Suprapubic skin (tissue), 4 donors: Measurements from ENCODE around the gene MICU1. TPM values are rescaled to one million over a fixed set of nuclear protein-coding genes. Genes with fewer than 3 reads are reported as not detected.

Experiments
- DNase-seq, 2 donors: peaks; one replicate each; pipeline ENCODE4 v3.0.0-alpha.2; 2019; ENCODE audit warnings: low spot score in 2 of 2
- H3K27ac ChIP-seq: fragments of 200-600 bp; sonication (generic); one replicate; pipeline ENCODE4 v1.5.1; 2019
- H3K27me3 ChIP-seq: fragments of 200-600 bp; sonication (generic); one replicate; pipeline ENCODE4 v1.5.1; 2019
- H3K36me3 ChIP-seq: fragments of 200-600 bp; sonication (generic); one replicate; pipeline ENCODE4 v1.5.1; 2019
- H3K4me1 ChIP-seq: fragments of 200-600 bp; sonication (generic); one replicate; pipeline ENCODE4 v1.5.1; 2019
- H3K4me3 ChIP-seq: fragments of 200-600 bp; sonication (generic); one replicate; pipeline ENCODE4 v1.5.1; 2019; ENCODE audit warnings: mild to moderate bottlenecking
- H3K9me3 ChIP-seq: fragments of 200-600 bp; sonication (generic); one replicate; pipeline ENCODE4 v1.5.1; 2019
- CTCF ChIP-seq, 2 donors: fragments of 200-600 bp in 1 of 2; fragments of 450-650 bp in 1 of 2; sonication (generic) in 1 of 2; IDR thresholded peaks; one replicate each; pipeline ENCODE4 v1.5.1; 2016 to 2019; ENCODE audit warnings: antibody characterized with exemption in 2 of 2, mild to moderate bottlenecking in 1 of 2, moderate library complexity in 1 of 2
- EP300 ChIP-seq: sonication (generic); formaldehyde crosslinking; IDR thresholded peaks from one replicate; pipeline ENCODE4 v1.6.1; 2017; ENCODE audit warnings: antibody characterized with exemption
- POLR2A ChIP-seq, 2 donors: fragments of 450-650 bp; IDR thresholded peaks; one replicate each; pipeline ENCODE4 v1.6.1; 2017; ENCODE audit warnings: antibody characterized with exemption in 2 of 2, mild to moderate bottlenecking in 2 of 2, moderate library complexity in 2 of 2
- POLR2AphosphoS5 ChIP-seq, 3 donors: sonication (generic); formaldehyde crosslinking; IDR thresholded peaks; one replicate each; pipeline ENCODE4 v1.6.1; 2017; ENCODE audit warnings: antibody characterized with exemption in 3 of 3
- WGBS: methylation state at CpG from one replicate; pipeline ENCODE4 v1.1.5; 2018; 5-methylcytosine and 5-hydroxymethylcytosine counted together
- total RNA-seq, 4 donors: library from RNA; depleted of rRNA; stranded (reverse); fragments of >200 nt; gene quantifications; one replicate each; pipeline ENCODE4 v1.1.0, GENCODE V29; 2016

The MICU1 gene
- total RNA-seq, 4 donors from 2014 or later = 34.1 to 37.6 (median 35.6) TPM

GRCh38 chr10:72661431-72661830 lies 35.6 kb upstream of the MICU1 start:
- H3K4me1 ChIP-seq = no peaks in the 10 kb centered on the region
- TF ChIP-seq CTCF (IDR thresholded peaks at IDR 0.05) = no peak
- TF ChIP-seq POLR2A (IDR thresholded peaks at IDR 0.05) = no peak
- 84% methylated on average over 1 of the region's 1 CpG for WGBS
- H3K27ac ChIP-seq = no peak overlapping the region
- no peaks in the 10 kb centered on the region for H3K36me3 ChIP-seq
- H3K27me3 ChIP-seq = no peaks in the 10 kb centered on the region
- no peaks in the 10 kb centered on the region for H3K9me3 ChIP-seq
- H3K4me3 ChIP-seq = no peak overlapping the region
- no peak for DNase-seq

GRCh38 chr10:72660220-72660619 lies 34.3 kb upstream of the MICU1 start:
- Histone ChIP-seq H3K4me1 (no peaks in the 10 kb centered on the region), H3K27me3 (no peaks in the 10 kb centered on the region), H3K27ac (no peak overlapping the region), H3K36me3 (no peaks in the 10 kb centered on the region), H3K9me3 (no peaks in the 10 kb centered on the region), H3K4me3 (no peak overlapping the region)
- no peak for DNase-seq
- TF ChIP-seq POLR2AphosphoS5 (IDR thresholded peaks at IDR 0.05) = no peak
- no peak for TF ChIP-seq CTCF (IDR thresholded peaks at IDR 0.05)
- no peak for TF ChIP-seq POLR2A (IDR thresholded peaks at IDR 0.05)
- TF ChIP-seq EP300 = no peak

- no peak for DNase-seq
- Histone ChIP-seq H3K9me3 (no peaks in the 10 kb centered on the region), H3K27ac (no peak overlapping the region), H3K27me3 (no peaks in the 10 kb centered on the region), H3K4me3 (no peak overlapping the region), H3K36me3 (no peaks in the 10 kb centered on the region), H3K4me1 (no peaks in the 10 kb centered on the region)
- TF ChIP-seq POLR2AphosphoS5 (IDR thresholded peaks at IDR 0.05) (no peak), EP300 (no peak), POLR2A (IDR thresholded peaks at IDR 0.05) (no peak), CTCF (IDR thresholded peaks at IDR 0.05) (no peak)
- WGBS = 93% methylated on average over 8 of the region's 8 CpGs
These were observed 33.8 kb upstream of the MICU1 start for GRCh38 chr10:72659694-72660093.

GRCh38 chr10:72658696-72659400 lies 33.0 kb upstream of the MICU1 start:
- Histone ChIP-seq H3K27me3 (no peaks in the 10 kb centered on the region), H3K9me3 (no peaks in the 10 kb centered on the region), H3K27ac (no peak overlapping the region), H3K36me3 (no peaks in the 10 kb centered on the region), H3K4me3 (no peak overlapping the region), H3K4me1 (no peaks in the 10 kb centered on the region)
- no peak for DNase-seq
- TF ChIP-seq POLR2A (IDR thresholded peaks at IDR 0.05) (no peak), EP300 (no peak), CTCF (IDR thresholded peaks at IDR 0.05) (no peak), POLR2AphosphoS5 (IDR thresholded peaks at IDR 0.05) (no peak)
- WGBS = 90% methylated on average over 5 of the region's 5 CpGs

- Histone ChIP-seq H3K4me3 (no peak overlapping the region), H3K27ac (no peak overlapping the region), H3K4me1 (no peaks in the 10 kb centered on the region), H3K27me3 (no peaks in the 10 kb centered on the region), H3K36me3 (no peaks in the 10 kb centered on the region), H3K9me3 (no peaks in the 10 kb centered on the region)
- no peak for DNase-seq
- WGBS = 68% methylated on average over 3 of the region's 3 CpGs
- TF ChIP-seq POLR2AphosphoS5 (IDR thresholded peaks at IDR 0.05) = no peak
- no peak for TF ChIP-seq CTCF (IDR thresholded peaks at IDR 0.05)
These were observed 28.8 kb upstream of the MICU1 start for GRCh38 chr10:72654720-72655119.
